GM23248 (cell line): ENCODE measurements around the gene GEMIN7.

Source experiments
- EZH2 ChIP-seq: fragments of 200-600 bp; sonication (generic); IDR thresholded peaks from 2 replicates; pipeline ENCODE4 v1.6.1; 2018; ENCODE audit warnings: antibody characterized with exemption, mild to moderate bottlenecking; ENCODE audit not compliant: insufficient read depth, poor library complexity, severe bottlenecking
- EZH2phosphoT487 ChIP-seq: fragments of 200-600 bp; sonication (generic); IDR thresholded peaks from 2 replicates; pipeline ENCODE4 v1.6.1; 2018; ENCODE audit warnings: antibody characterized with exemption, moderate library complexity, mild to moderate bottlenecking, low read depth; ENCODE audit not compliant: insufficient read depth

- TF ChIP-seq EZH2 (no peak), EZH2phosphoT487 (no peak)
These were observed 17.6 kb downstream of the GEMIN7 start for GRCh38 chr19:45096700-45097099.
